SK-N-SH treated with all-trans-retinoic acid at 6 μM for 48 hours (cell line): ENCODE measurements around the gene ECE1.

Experiments used
- ATAC-seq: fragments of 200-7000 bp; cut with Tn5 transposase; 3 replicates; pipeline ENCODE4 v1.9.1; 2020; ENCODE audit warnings: mild to moderate bottlenecking, moderate library complexity
- ARNTL ChIP-seq: fragments of 450-650 bp; formaldehyde crosslinking; IDR thresholded peaks from 2 replicates; pipeline ENCODE4 v1.5.0; 2020; ENCODE audit warnings: low read depth, mild to moderate bottlenecking, moderate library complexity, borderline replicate concordance
- BACH2 ChIP-seq: fragments of 250-450 bp; sonication (Bioruptor Pico); IDR thresholded peaks from 2 replicates; pipeline ENCODE4 v1.9.0; 2021; ENCODE audit warnings: mild to moderate bottlenecking, borderline replicate concordance
- CSDC2 ChIP-seq: fragments of 250-450 bp; sonication (Bioruptor Pico); IDR thresholded peaks from 2 replicates; pipeline ENCODE4 v1.5.0; 2020; ENCODE audit warnings: mild to moderate bottlenecking, moderate library complexity
- ESRRG ChIP-seq: fragments of 250-450 bp; sonication (Bioruptor Pico); IDR thresholded peaks from 2 replicates; pipeline ENCODE4 v1.6.1; 2021; ENCODE audit warnings: mild to moderate bottlenecking
- GLIS3 ChIP-seq: fragments of 250-450 bp; sonication (Bioruptor Pico); IDR thresholded peaks from 2 replicates; pipeline ENCODE4 v1.5.0; 2020; ENCODE audit warnings: mild to moderate bottlenecking, moderate library complexity
- ISL1 ChIP-seq: fragments of 250-450 bp; sonication (Bioruptor Pico); IDR thresholded peaks from 2 replicates; pipeline ENCODE4 v2.1.2; 2022; ENCODE audit warnings: mild to moderate bottlenecking, moderate library complexity
- OSR1 ChIP-seq: fragments of 250-450 bp; sonication (Bioruptor Pico); IDR thresholded peaks from 2 replicates; pipeline ENCODE4 v1.8.0; 2022; ENCODE audit warnings: moderate library complexity, mild to moderate bottlenecking, inconsistent platforms
- PPARA ChIP-seq: fragments of 250-450 bp; sonication (Bioruptor Pico); IDR thresholded peaks from 2 replicates; pipeline ENCODE4 v1.5.0; 2020; ENCODE audit warnings: mild to moderate bottlenecking, borderline replicate concordance
- RARB ChIP-seq: fragments of 250-450 bp; sonication (Bioruptor Pico); IDR thresholded peaks from 2 replicates; pipeline ENCODE4 v1.8.0; 2021; ENCODE audit warnings: mild to moderate bottlenecking, moderate library complexity
- SNAI2 ChIP-seq: fragments of 250-450 bp; sonication (Bioruptor Pico); IDR thresholded peaks from 2 replicates; pipeline ENCODE4 v1.5.0; 2020; ENCODE audit warnings: mild to moderate bottlenecking, moderate library complexity
- TCF4 ChIP-seq: fragments of 250-450 bp; sonication (Bioruptor Pico); IDR thresholded peaks from 2 replicates; pipeline ENCODE4 v1.8.0; 2021; ENCODE audit warnings: mild to moderate bottlenecking, moderate library complexity, borderline replicate concordance
- TOX ChIP-seq: fragments of 250-450 bp; sonication (Bioruptor Pico); IDR thresholded peaks from 2 replicates; pipeline ENCODE4 v1.8.0; 2021; ENCODE audit warnings: mild to moderate bottlenecking, moderate library complexity, borderline replicate concordance
- ZC3H10 ChIP-seq: fragments of 250-450 bp; sonication (Bioruptor Pico); IDR thresholded peaks from 2 replicates; pipeline ENCODE4 v1.5.1; 2021; ENCODE audit warnings: mild to moderate bottlenecking, moderate library complexity
- ZFP30 ChIP-seq: fragments of 450-650 bp; formaldehyde crosslinking; IDR thresholded peaks from 2 replicates; pipeline ENCODE4 v1.5.0; 2022; ENCODE audit warnings: mild to moderate bottlenecking, moderate library complexity
- ZNF565 ChIP-seq: fragments of 450-650 bp; formaldehyde crosslinking; conservative IDR thresholded peaks from 2 replicates; pipeline ENCODE4 v1.5.0; 2020; ENCODE audit warnings: low read depth, mild to moderate bottlenecking, moderate library complexity
- ZNF70 ChIP-seq: fragments of 450-650 bp; formaldehyde crosslinking; IDR thresholded peaks from 2 replicates; pipeline ENCODE4 v1.5.0; 2020; ENCODE audit warnings: mild to moderate bottlenecking, moderate library complexity
- ZNF8 ChIP-seq: fragments of 450-650 bp; formaldehyde crosslinking; IDR thresholded peaks from 2 replicates; pipeline ENCODE4 v1.5.0; 2020; ENCODE audit warnings: mild to moderate bottlenecking, moderate library complexity
- TF ChIP-seq, protein P1 (sequence below): fragments of 250-450 bp; sonication (Bioruptor Pico); IDR thresholded peaks from 2 replicates; pipeline ENCODE4 v1.8.0; 2021; ENCODE audit warnings: low read depth, mild to moderate bottlenecking, moderate library complexity, borderline replicate concordance
- TF ChIP-seq, protein P2 (sequence below): fragments of 250-450 bp; sonication (Bioruptor Pico); IDR thresholded peaks from 2 replicates; pipeline ENCODE4 v1.8.0; 2020; ENCODE audit warnings: mild to moderate bottlenecking, moderate library complexity, borderline replicate concordance
- TF ChIP-seq, protein P3 (sequence below): fragments of 250-450 bp; sonication (Bioruptor Pico); IDR thresholded peaks from 2 replicates; pipeline ENCODE4 v1.5.1; 2021; ENCODE audit warnings: mild to moderate bottlenecking, moderate library complexity
- TF ChIP-seq, protein P4 (sequence below): fragments of 250-450 bp; sonication (Bioruptor Pico); IDR thresholded peaks from 2 replicates; pipeline ENCODE4 v1.5.1; 2020; ENCODE audit warnings: low read depth, mild to moderate bottlenecking, moderate library complexity

ECE1 gene

DNA sequence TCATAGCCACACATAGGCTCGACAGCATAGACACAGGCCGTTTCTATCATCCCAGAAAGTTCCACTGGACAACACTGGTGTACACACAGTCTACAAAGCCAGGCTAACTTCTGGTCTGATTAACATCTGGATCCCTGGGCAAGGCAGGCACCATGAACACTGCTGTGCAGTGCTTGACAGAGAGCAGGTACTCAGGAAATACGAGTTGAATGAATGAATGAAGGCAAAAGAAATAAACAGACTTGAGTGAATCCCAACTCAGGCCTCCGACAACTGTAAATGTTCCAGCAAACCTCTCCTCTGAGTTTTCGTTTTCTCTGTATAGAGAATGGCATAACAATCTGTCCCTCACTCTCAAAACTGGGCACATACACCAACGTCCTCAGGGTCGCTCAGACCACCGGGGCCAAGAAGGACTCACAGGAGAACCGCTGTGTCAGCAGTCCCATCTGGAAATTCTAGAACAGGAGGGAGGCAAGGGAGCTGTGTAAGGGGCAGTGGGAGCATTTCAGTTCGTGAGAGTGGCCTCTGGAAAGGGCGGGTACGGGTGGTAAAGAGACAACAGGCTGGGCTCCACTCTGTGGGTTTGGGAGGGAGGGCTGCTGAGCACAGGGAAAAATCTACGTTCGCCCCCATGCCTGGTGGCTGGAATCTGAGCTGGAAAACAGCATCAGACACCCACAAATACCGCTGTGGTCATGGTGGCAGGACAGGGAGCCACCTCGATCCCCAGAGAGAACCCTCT lies 15.1 kb upstream of the ECE1 start (continued):
- TF ChIP-seq, protein P1, sequence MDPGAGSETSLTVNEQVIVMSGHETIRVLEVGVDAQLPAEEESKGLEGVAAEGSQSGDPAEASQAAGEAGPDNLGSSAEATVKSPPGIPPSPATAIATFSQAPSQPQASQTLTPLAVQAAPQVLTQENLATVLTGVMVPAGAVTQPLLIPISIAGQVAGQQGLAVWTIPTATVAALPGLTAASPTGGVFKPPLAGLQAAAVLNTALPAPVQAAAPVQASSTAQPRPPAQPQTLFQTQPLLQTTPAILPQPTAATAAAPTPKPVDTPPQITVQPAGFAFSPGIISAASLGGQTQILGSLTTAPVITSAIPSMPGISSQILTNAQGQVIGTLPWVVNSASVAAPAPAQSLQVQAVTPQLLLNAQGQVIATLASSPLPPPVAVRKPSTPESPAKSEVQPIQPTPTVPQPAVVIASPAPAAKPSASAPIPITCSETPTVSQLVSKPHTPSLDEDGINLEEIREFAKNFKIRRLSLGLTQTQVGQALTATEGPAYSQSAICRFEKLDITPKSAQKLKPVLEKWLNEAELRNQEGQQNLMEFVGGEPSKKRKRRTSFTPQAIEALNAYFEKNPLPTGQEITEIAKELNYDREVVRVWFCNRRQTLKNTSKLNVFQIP = no peak
- TF ChIP-seq OSR1 (CRISPR knock-in tag) (no peak), ARNTL (CRISPR knock-in tag) (no peak), GLIS3 (CRISPR knock-in tag) (no peak), CSDC2 (CRISPR knock-in tag) (no peak)

DNA sequence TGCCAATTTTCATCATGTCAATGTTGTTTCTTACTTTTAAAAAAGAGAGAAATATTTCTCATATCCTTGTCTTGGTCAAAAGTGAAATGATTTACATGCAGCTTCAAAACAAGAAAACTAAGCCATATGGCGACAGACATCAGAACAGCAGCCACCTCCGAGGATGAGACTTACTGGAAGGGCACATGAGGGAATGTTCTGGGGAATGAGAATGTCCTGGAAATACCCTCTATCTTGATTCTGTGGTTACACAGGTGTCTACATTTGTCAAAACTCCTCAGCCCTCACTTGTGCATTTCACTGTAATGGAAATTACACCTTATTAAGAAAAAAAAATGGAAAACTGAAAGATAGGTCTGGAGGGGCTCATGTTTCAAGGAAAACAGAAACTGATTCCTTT lies 14.2 kb upstream of the ECE1 start:
- ATAC-seq = no peak

DNA sequence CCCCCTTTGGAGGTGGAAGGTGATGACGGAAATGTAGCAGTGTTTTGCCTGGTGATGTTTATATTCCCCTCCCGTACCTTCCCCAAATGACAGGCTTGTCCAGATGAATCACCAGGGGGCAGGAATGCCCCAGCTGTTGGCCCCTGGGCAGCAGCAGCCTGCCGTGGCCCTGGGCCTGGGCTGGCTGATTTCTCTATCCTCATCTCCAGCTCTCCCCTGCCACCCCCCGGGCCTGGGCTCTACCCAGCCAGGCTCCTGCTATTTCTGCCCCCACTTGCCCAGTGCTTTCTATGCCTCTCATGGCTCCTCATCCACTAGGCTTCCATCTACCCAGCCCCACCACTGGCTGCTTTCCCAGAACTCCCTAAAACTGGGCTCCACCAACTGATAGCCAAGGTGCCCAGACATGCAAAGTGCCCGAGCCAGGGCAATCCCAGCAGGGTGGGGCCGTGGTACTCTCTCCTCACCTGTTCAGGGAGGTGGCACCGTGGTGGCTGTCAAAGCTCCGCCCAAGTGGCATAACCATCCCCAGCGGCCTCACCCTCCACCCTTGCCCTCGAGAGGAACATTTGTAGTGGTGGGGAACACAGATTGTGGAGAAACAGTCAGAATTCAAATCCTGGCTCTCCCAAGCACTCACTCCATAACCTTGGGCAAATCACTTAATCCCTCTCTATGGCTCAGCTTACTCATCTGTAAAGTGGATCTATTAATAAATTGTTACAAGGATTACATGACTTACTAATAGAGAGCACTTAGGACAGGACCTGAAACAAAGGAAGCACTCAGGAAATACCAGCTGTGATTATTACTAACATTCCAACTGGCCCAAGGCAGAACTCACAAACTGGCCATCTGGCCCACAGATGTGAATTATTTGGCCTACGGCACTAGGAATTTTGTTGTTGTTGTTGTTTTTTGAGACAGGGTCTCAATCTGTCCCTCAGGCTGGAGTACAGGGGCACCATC lies 12.8 kb upstream of the ECE1 start:
- ATAC-seq = peak; percentile 79
- peak; percentile 64; the same call in 1 of the 2 replicates for TF ChIP-seq PPARA
- no peak for TF ChIP-seq OSR1 (CRISPR knock-in tag)
- TF ChIP-seq TCF4 (CRISPR knock-in tag) = peak; percentile 93
- TF ChIP-seq ISL1 (CRISPR knock-in tag) = peak; percentile 74
- TF ChIP-seq ZFP30 = no peak
- no peak for TF ChIP-seq ZNF8 (CRISPR knock-in tag)
- no peak for TF ChIP-seq CSDC2 (CRISPR knock-in tag)
- TF ChIP-seq, protein P2, sequence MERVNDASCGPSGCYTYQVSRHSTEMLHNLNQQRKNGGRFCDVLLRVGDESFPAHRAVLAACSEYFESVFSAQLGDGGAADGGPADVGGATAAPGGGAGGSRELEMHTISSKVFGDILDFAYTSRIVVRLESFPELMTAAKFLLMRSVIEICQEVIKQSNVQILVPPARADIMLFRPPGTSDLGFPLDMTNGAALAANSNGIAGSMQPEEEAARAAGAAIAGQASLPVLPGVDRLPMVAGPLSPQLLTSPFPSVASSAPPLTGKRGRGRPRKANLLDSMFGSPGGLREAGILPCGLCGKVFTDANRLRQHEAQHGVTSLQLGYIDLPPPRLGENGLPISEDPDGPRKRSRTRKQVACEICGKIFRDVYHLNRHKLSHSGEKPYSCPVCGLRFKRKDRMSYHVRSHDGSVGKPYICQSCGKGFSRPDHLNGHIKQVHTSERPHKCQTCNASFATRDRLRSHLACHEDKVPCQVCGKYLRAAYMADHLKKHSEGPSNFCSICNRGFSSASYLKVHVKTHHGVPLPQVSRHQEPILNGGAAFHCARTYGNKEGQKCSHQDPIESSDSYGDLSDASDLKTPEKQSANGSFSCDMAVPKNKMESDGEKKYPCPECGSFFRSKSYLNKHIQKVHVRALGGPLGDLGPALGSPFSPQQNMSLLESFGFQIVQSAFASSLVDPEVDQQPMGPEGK (CRISPR knock-in tag) = no peak
- peak; percentile 32; the same call in 1 of the 2 replicates for TF ChIP-seq ZNF70 (CRISPR knock-in tag)
- TF ChIP-seq SNAI2 = peak; percentile 50; the same call in 1 of the 2 replicates

More for the DNA sequence above, 14.2 kb upstream of the ECE1 start:
- TF ChIP-seq OSR1 (CRISPR knock-in tag) = no peak
- TF ChIP-seq, protein P1 = no peak
- TF ChIP-seq RARB (CRISPR knock-in tag) = no peak
- TF ChIP-seq, protein P3, sequence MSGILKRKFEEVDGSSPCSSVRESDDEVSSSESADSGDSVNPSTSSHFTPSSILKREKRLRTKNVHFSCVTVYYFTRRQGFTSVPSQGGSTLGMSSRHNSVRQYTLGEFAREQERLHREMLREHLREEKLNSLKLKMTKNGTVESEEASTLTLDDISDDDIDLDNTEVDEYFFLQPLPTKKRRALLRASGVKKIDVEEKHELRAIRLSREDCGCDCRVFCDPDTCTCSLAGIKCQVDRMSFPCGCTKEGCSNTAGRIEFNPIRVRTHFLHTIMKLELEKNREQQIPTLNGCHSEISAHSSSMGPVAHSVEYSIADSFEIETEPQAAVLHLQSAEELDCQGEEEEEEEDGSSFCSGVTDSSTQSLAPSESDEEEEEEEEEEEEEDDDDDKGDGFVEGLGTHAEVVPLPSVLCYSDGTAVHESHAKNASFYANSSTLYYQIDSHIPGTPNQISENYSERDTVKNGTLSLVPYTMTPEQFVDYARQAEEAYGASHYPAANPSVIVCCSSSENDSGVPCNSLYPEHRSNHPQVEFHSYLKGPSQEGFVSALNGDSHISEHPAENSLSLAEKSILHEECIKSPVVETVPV = no peak
- TF ChIP-seq, protein P2 (CRISPR knock-in tag) = no peak
- TF ChIP-seq ZFP30 = no peak
- no peak for TF ChIP-seq BACH2 (CRISPR knock-in tag)
- TF ChIP-seq ZNF8 (CRISPR knock-in tag) = no peak
- no peak for TF ChIP-seq SNAI2
- TF ChIP-seq ZNF70 (CRISPR knock-in tag) = no peak
- no peak for TF ChIP-seq ZC3H10 (CRISPR knock-in tag)
- TF ChIP-seq ESRRG (CRISPR knock-in tag) = no peak
- TF ChIP-seq ARNTL (CRISPR knock-in tag) = no peak
- no peak for TF ChIP-seq PPARA
- TF ChIP-seq ISL1 (CRISPR knock-in tag) = no peak
- TF ChIP-seq, protein P4, sequence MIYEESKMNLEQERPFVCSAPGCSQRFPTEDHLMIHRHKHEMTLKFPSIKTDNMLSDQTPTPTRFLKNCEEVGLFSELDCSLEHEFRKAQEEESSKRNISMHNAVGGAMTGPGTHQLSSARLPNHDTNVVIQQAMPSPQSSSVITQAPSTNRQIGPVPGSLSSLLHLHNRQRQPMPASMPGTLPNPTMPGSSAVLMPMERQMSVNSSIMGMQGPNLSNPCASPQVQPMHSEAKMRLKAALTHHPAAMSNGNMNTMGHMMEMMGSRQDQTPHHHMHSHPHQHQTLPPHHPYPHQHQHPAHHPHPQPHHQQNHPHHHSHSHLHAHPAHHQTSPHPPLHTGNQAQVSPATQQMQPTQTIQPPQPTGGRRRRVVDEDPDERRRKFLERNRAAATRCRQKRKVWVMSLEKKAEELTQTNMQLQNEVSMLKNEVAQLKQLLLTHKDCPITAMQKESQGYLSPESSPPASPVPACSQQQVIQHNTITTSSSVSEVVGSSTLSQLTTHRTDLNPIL (CRISPR knock-in tag) = no peak
- TF ChIP-seq TOX (CRISPR knock-in tag) = no peak
- TF ChIP-seq CSDC2 (CRISPR knock-in tag) = no peak
- no peak for TF ChIP-seq ZNF565
- TF ChIP-seq, all 23 proteins: peak for 0
